DMS53 treated with DMSO at 0.1 percent for 48 hours (cell line): ENCODE measurements around the gene VRK2.
"Not testable (repeated sequence)": the region's sequence is repeated elsewhere in the genome, so short reads cannot be mapped to it uniquely, and the experiment has no call there.

Source experiments
- DNase-seq: peaks from one replicate; lab custom pipeline; 2025; ENCODE audit not compliant: unreplicated experiment; lab: John Stamatoyannopoulos, UW

Gene VRK2

GRCh38 chr2:58107803-58108710 lies 61.5 kb downstream of the VRK2 start:
- peak; percentile 3 for DNase-seq

DNA sequence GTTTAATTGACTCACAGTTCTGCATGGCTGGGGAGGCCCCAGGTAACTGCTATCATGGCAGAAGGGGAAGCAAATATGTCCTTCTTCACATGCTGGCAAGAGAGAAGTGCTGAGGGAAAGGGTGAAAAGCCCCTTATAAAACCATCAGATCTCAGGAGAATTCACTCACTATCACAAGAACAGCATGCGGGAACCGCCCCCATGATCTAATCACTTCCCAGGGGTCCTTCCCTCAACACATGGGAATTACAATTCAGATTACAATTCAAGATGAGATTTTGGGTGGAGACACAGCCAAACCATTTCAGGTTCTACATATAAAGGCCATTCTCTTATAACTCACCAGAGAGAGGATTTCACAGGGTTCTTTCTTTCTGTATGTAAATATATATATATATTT lies 62.9 kb downstream of the VRK2 start:
- DNase-seq: no peak

- no peak for DNase-seq
These were observed 64.2 kb downstream of the VRK2 start for GRCh38 chr2:58110765-58111164.

GRCh38 chr2:58113563-58113962 lies 67.0 kb downstream of the VRK2 start:
- DNase-seq: not testable (repeated sequence)

DNA sequence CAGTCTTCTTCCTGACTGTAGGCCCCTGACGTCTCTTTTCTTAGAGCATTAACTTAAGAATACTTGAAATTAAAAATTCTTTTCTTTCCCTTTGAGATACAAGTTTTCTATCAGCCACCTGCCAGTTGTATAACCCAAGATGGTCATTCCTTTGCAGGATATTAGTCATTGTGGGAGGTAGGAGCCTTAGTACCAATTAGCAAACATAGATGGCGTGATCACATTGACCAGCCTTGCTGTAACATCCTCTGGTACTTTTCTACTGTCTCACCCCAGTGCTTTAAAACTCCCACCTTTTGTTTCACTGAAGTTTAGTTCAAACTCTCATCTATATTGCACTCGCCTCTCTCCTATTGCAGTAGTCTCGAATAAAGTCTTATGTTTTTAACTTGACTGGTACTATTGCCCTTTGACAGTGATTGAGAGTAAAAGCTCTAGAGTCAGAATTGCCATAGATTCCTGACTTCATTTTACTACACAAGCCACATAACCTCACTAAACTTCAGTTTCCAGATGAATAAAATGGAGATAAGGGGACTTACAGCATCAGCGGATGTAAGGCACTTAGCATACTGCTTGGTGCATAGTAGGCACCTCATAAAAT lies 74.1 kb downstream of the VRK2 start:
- no peak for DNase-seq

DNA sequence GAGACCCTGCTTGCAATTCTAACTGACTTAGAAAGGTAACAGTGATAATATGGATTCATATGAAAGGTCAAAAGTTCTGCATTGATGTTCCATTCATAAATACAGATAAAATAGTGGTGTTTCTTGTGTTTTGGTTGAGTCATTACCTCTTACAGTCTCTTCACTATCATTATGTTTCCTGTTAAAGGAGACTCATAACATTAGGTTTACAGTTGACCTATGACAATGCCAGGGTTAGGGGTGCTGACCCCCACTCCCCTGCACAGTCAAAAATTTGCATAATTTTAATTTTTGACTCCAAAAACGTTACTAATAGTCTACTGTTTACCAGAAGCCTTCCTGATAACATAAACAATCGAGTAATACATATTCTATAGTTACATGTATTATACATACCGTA lies 75.4 kb downstream of the VRK2 start:
- DNase-seq: no peak

- no peak for DNase-seq
These were observed 75.9 kb downstream of the VRK2 start for GRCh38 chr2:58122540-58122939.

- DNase-seq: no peak
These were observed 80.5 kb downstream of the VRK2 start for GRCh38 chr2:58127111-58127510.

DNA sequence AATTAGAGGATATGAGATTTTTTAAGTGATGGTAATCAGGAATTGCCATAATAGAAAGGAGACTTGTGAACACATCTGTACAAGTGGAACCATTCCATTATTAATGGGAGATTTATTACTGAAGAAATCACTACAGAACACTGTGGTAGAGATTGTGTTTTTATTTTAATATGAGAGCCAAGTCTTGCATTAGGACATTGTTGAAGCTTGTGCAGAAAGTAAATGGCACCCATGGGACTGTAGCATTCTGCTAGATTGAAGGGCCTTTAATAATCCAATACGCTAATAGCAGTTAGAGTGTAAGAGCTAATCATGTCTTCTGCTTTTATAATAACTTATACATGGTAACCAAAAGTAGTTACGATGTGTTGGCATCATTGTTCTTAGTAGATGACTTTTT lies 83.6 kb downstream of the VRK2 start:
- DNase-seq: no peak

GRCh38 chr2:58131191-58132011 lies 84.8 kb downstream of the VRK2 start:
- no peak for DNase-seq

DNA sequence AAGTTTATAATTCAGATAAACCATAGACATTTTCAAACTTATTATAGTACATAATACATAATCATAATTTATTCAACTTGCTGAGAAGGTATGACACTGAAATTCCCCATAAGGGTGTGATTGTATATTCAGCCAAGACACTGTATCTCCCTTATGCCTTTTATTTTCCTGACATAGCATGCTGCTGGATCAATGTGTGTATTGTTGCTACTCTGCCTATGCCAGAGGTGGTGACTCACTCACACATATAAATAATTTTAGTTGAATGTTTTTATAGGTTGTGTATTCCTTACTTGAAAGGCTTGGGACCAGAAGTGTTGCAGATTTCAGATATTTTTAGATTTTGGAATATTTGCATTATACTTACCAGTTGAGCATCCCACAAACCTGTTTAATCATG lies 86.8 kb downstream of the VRK2 start:
- no peak for DNase-seq

GRCh38 chr2:58135861-58136260 lies 89.3 kb downstream of the VRK2 start:
- no peak for DNase-seq

GRCh38 chr2:58137221-58137620 lies 90.6 kb downstream of the VRK2 start:
- DNase-seq: no peak

DNA sequence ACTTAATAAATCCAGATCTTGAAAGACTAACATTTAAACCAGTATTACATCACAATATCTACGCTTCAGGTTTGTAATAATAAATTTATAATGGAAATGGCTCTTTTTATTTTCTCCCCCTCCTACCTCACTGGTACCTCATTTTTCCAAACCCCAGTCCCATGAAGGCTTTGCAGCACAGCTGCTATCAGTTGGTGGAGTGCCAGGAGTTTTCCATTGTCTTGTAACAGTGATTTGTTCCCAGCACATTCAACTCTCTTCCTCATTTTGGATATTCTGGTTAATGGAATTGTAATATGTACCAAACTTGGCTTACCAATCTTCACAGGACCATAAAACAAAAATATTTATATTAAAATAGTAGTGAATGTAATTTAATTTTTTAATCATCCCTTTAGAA lies 91.2 kb downstream of the VRK2 start:
- no peak for DNase-seq

DNA sequence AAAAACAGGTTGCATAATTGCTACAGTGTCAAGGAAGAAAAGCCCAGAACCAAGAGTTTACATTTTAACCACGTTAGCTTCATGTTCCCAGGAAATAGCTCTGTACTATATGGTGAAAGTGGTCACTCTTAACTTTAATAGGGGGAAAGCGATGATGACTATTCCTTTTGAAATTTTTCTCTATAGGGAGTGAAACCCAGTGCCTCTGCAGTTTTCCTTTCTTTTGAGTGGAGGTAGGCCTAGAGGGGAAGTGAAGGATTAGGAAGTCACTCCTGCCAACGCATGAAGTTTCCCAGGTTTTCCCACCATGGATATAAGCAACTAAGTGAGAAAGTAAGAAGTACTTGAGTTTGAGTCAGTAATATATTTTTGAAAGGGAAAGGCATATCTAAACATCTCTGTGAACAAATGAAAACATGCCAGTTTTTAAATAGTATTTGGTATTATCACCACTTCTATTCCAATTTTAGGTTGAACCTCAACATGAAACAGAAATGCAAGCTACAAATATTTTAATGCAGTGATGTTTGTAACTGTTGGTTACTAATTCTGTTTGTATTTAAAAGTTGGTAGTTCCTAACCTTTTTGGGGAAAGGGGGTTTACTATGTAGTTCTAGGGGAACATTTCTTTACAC lies 91.9 kb downstream of the VRK2 start:
- no peak for DNase-seq

GRCh38 chr2:58140508-58141072 lies 94.0 kb downstream of the VRK2 start:
- no peak for DNase-seq

- not testable (repeated sequence) for DNase-seq
These were observed 99.2 kb downstream of the VRK2 start for GRCh38 chr2:58145769-58146168.

- peak; percentile 19 for DNase-seq
These were observed 100.1 kb downstream of the VRK2 start for GRCh38 chr2:58146707-58147106.

- DNase-seq: peak; percentile 70
These were observed 108.7 kb downstream of the VRK2 start for GRCh38 chr2:58155160-58155778.

GRCh38 chr2:58156780-58157179 lies 110.2 kb downstream of the VRK2 start:
- no peak for DNase-seq
